H9 (cell line): ENCODE results near the gene BTBD1. TPM values are rescaled to one million over a fixed set of nuclear protein-coding genes. Genes with fewer than 3 reads are reported as not detected.
"Not testable (repeated sequence)": the region's sequence is repeated elsewhere in the genome, so short reads cannot be mapped to it uniquely, and the experiment has no call there.

Experiments
- DNase-seq: peaks from one replicate; pipeline ENCODE4 v3.0.0-alpha.2; 2017
- H2AFZ ChIP-seq: one replicate; pipeline ENCODE4 v1.6.1; 2013; ENCODE audit warnings: mild to moderate bottlenecking, low read length, control low read depth, moderate library complexity
- H2AK5ac ChIP-seq: 2 replicates; pipeline ENCODE4 v1.6.1; 2013; ENCODE audit warnings: low read length, control low read depth, mixed read lengths; ENCODE audit not compliant: insufficient read length
- H2BK120ac ChIP-seq: one replicate; pipeline ENCODE4 v1.6.1; 2013; ENCODE audit warnings: low read depth, mild to moderate bottlenecking, low read length, control low read depth, inconsistent platforms; ENCODE audit not compliant: poor library complexity, severe bottlenecking
- H2BK12ac ChIP-seq: 2 replicates; pipeline ENCODE4 v1.6.1; 2013; ENCODE audit warnings: low read length, control low read depth, mixed read lengths, low read depth; ENCODE audit not compliant: insufficient read length
- H2BK15ac ChIP-seq: 2 replicates; pipeline ENCODE4 v1.6.1; 2013; ENCODE audit warnings: low read depth, low read length, control low read depth
- H2BK20ac ChIP-seq: one replicate; pipeline ENCODE4 v1.6.1; 2013; ENCODE audit warnings: low read depth, mild to moderate bottlenecking, low read length, control low read depth, inconsistent platforms; ENCODE audit not compliant: poor library complexity, severe bottlenecking
- H2BK5ac ChIP-seq: 2 replicates; pipeline ENCODE4 v1.6.1; 2013; ENCODE audit warnings: low read length, control low read depth, mixed read lengths; ENCODE audit not compliant: insufficient read length
- H3K14ac ChIP-seq: 2 replicates; pipeline ENCODE4 v1.6.1; 2013; ENCODE audit warnings: low read length, control low read depth; ENCODE audit not compliant: insufficient read depth
- H3K18ac ChIP-seq: 2 replicates; pipeline ENCODE4 v1.6.1; 2013; ENCODE audit warnings: low read depth, mild to moderate bottlenecking, mixed read lengths, low read length, control low read depth; ENCODE audit not compliant: insufficient read length
- H3K23ac ChIP-seq: 2 replicates; pipeline ENCODE4 v1.6.1; 2013; ENCODE audit warnings: low read length, control low read depth, mixed read lengths, low read depth; ENCODE audit not compliant: insufficient read length
- H3K23me2 ChIP-seq: 2 replicates; pipeline ENCODE4 v1.6.1; 2013; ENCODE audit warnings: low read depth, mild to moderate bottlenecking, mixed read lengths, low read length, control low read depth; ENCODE audit not compliant: insufficient read length, poor library complexity, severe bottlenecking
- H3K27ac ChIP-seq: 2 replicates; pipeline ENCODE4 v1.5.1; 2013; ENCODE audit warnings: low read length, control low read depth, mixed read lengths, low read depth; ENCODE audit not compliant: insufficient read length
- H3K27me3 ChIP-seq: 2 replicates; pipeline ENCODE4 v1.6.1; 2013; ENCODE audit warnings: low read length, control low read depth, inconsistent platforms; ENCODE audit not compliant: insufficient read depth
- H3K4ac ChIP-seq: 2 replicates; pipeline ENCODE4 v1.6.1; 2013; ENCODE audit warnings: low read depth, mild to moderate bottlenecking, control low read depth, inconsistent platforms, low read length, moderate library complexity
- H3K4me1 ChIP-seq: 2 replicates; pipeline ENCODE4 v1.6.1; 2013; ENCODE audit warnings: low read length, control low read depth, inconsistent platforms; ENCODE audit not compliant: insufficient read depth
- H3K4me2 ChIP-seq: 2 replicates; pipeline ENCODE4 v1.6.1; 2013; ENCODE audit warnings: low read length, control low read depth, mixed read lengths; ENCODE audit not compliant: insufficient read length, insufficient read depth
- H3K56ac ChIP-seq: 2 replicates; pipeline ENCODE4 v1.6.1; 2013; ENCODE audit warnings: low read depth, mild to moderate bottlenecking, mixed read lengths, low read length, control low read depth; ENCODE audit not compliant: insufficient read length
- H3K79me1 ChIP-seq: 2 replicates; pipeline ENCODE4 v1.6.1; 2013; ENCODE audit warnings: low read depth, mild to moderate bottlenecking, moderate library complexity, low read length, control low read depth, inconsistent platforms; ENCODE audit not compliant: insufficient read depth, poor library complexity, severe bottlenecking
- H3K79me2 ChIP-seq: 2 replicates; pipeline ENCODE4 v1.6.1; 2013; ENCODE audit warnings: low read length, control low read depth, inconsistent platforms; ENCODE audit not compliant: insufficient read depth
- H3K9ac ChIP-seq: 2 replicates; pipeline ENCODE4 v1.6.1; 2013; ENCODE audit warnings: low read length, control low read depth, mixed read lengths; ENCODE audit not compliant: insufficient read length; ENCODE audit errors: extremely low read depth
- H3K9me3 ChIP-seq: one replicate; pipeline ENCODE4 v1.6.1; 2013; ENCODE audit warnings: low read depth, low read length, inconsistent platforms; ENCODE audit not compliant: control insufficient read depth
- H3T11ph ChIP-seq: one replicate; pipeline ENCODE4 v1.6.1; 2013; ENCODE audit warnings: mild to moderate bottlenecking, low read length, control low read depth, inconsistent platforms
- H4K20me1 ChIP-seq: one replicate; pipeline ENCODE4 v1.6.1; 2013; ENCODE audit not compliant: control insufficient read depth, insufficient read length, insufficient read depth
- H4K5ac ChIP-seq: 2 replicates; pipeline ENCODE4 v1.6.1; 2013; ENCODE audit warnings: low read depth, mild to moderate bottlenecking, mixed read lengths, low read length, control low read depth; ENCODE audit not compliant: insufficient read length
- H4K8ac ChIP-seq: replicated peaks from 2 replicates; pipeline ENCODE4 v1.6.1; 2013; ENCODE audit warnings: low read length, control low read depth, mixed read lengths, low read depth; ENCODE audit not compliant: insufficient read length
- H4K91ac ChIP-seq: 2 replicates; pipeline ENCODE4 v1.6.1; 2013; ENCODE audit warnings: low read depth, mild to moderate bottlenecking, moderate library complexity, mixed read lengths, low read length, control low read depth; ENCODE audit not compliant: insufficient read length
- H3K27ac Mint-ChIP-seq, 3 experiments: 2 replicates in 2 of 3; 3 replicates in 1 of 3; pipeline ENCODE4 v1.8.0; 2020 to 2021; ENCODE audit warnings: mixed read lengths in 3 of 3, mild to moderate bottlenecking in 1 of 3, moderate library complexity in 1 of 3
- H3K27me3 Mint-ChIP-seq: 2 replicates; pipeline ENCODE4 v1.8.0; 2021; ENCODE audit warnings: low read depth, mild to moderate bottlenecking, moderate library complexity, mixed read lengths
- H3K36me3 Mint-ChIP-seq, 3 experiments: 2 replicates in 2 of 3; 3 replicates in 1 of 3; pipeline ENCODE4 v1.8.0; 2020 to 2021; ENCODE audit warnings: low read depth in 3 of 3, mixed read lengths in 3 of 3; ENCODE audit not compliant: insufficient read depth in 1 of 3
- H3K4me1 Mint-ChIP-seq, 2 experiments: 2 replicates each; pipeline ENCODE4 v1.8.0; 2020; ENCODE audit warnings: mixed read lengths in 2 of 2
- H3K4me3 Mint-ChIP-seq, 2 experiments: 2 replicates in 1 of 2; 3 replicates in 1 of 2; pipeline ENCODE4 v1.8.0; 2020 to 2021; ENCODE audit warnings: mild to moderate bottlenecking in 2 of 2, mixed read lengths in 2 of 2, moderate library complexity in 1 of 2
- H3K9me3 Mint-ChIP-seq, 2 experiments: 2 replicates in 1 of 2; 3 replicates in 1 of 2; pipeline ENCODE4 v1.8.0; 2020; ENCODE audit warnings: mild to moderate bottlenecking in 2 of 2, mixed read lengths in 2 of 2, moderate library complexity in 1 of 2
- WGBS: extraction: QIAGEN DNeasy Blood & Tissue Kit; methylation state at CpG from one replicate; pipeline ENCODE4 v1.1.7; 2013; ENCODE audit warnings: missing lambda C conversion rate, low lambda C conversion rate, mixed read lengths; ENCODE audit not compliant: insufficient read length; ENCODE audit errors: extremely low coverage; 5-methylcytosine and 5-hydroxymethylcytosine counted together
- total RNA-seq: library from RNA; stranded (reverse); gene quantifications from 2 replicates; pipeline ENCODE4 v1.2.1, GENCODE V29; 2021
- TF ChIP-seq, protein P1 (sequence below): fragments of 200-600 bp; sonication (generic); conservative IDR thresholded peaks from 3 replicates; pipeline ENCODE4 v1.8.0; 2021; ENCODE audit warnings: antibody characterized with exemption, mild to moderate bottlenecking

Gene BTBD1
- total RNA-seq, 1 experiment from 2014 or later: 43.3 TPM

DNA sequence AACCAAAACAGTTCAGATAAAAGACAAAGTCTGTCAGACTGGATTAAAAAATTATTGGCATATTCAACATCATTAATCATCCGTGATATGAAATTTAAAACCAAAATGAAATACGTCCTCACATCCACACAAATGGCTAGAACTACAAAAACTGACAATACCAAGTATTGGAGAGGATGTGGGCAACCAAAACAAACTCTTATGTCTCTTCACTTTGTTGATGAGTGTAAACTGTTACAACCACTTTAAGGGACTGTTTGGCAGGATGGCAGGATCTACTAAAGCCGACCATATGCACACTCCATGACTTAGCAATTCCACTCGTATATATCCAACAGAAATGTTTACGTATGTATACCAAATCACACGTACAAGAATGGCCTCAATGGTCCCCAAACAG lies 30.8 kb downstream of the BTBD1 start:
- H2BK12ac ChIP-seq: no peak overlapping the region
- H2BK20ac ChIP-seq: no peak overlapping the region
- H3K9ac ChIP-seq: no peak overlapping the region
- H3K27ac ChIP-seq: no peak overlapping the region
- H3K9me3 Mint-ChIP-seq: peaks cover 0 to 3% of the 10 kb centered on the region in 2 experiments; a peak in 1 of 5 replicates
- H3K4me3 Mint-ChIP-seq: no peak overlapping the region
- no peak overlapping the region for H4K91ac ChIP-seq
- H3K36me3 Mint-ChIP-seq: peaks cover 39 to 55% (median 54%) of the 10 kb centered on the region in 3 experiments
- H2AFZ ChIP-seq: no peak overlapping the region
- no peaks in the 10 kb centered on the region for H3K9me3 ChIP-seq
- H3K79me1 ChIP-seq: peaks cover 5% of the 10 kb centered on the region
- H3K4ac ChIP-seq: no peak overlapping the region
- H3T11ph ChIP-seq: no peak overlapping the region
- H3K18ac ChIP-seq: no peak overlapping the region
- H3K27ac Mint-ChIP-seq: no peak overlapping the region
- no peak overlapping the region for H3K23ac ChIP-seq
- no peak overlapping the region for H3K4me2 ChIP-seq
- no peaks in the 10 kb centered on the region for H3K4me1 ChIP-seq
- WGBS: no CpG with 5 or more reads among the region's 6 CpGs
- H3K4me1 Mint-ChIP-seq: no peaks in the 10 kb centered on the region
- TF ChIP-seq, protein P1, sequence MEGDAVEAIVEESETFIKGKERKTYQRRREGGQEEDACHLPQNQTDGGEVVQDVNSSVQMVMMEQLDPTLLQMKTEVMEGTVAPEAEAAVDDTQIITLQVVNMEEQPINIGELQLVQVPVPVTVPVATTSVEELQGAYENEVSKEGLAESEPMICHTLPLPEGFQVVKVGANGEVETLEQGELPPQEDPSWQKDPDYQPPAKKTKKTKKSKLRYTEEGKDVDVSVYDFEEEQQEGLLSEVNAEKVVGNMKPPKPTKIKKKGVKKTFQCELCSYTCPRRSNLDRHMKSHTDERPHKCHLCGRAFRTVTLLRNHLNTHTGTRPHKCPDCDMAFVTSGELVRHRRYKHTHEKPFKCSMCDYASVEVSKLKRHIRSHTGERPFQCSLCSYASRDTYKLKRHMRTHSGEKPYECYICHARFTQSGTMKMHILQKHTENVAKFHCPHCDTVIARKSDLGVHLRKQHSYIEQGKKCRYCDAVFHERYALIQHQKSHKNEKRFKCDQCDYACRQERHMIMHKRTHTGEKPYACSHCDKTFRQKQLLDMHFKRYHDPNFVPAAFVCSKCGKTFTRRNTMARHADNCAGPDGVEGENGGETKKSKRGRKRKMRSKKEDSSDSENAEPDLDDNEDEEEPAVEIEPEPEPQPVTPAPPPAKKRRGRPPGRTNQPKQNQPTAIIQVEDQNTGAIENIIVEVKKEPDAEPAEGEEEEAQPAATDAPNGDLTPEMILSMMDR: no peak
- peaks cover 4% of the 10 kb centered on the region; the same call in 1 of the 2 replicates for H3K79me2 ChIP-seq
- no peak overlapping the region for H2BK5ac ChIP-seq
- no peak overlapping the region for H2BK120ac ChIP-seq
- H4K5ac ChIP-seq: no peak overlapping the region
- H3K23me2 ChIP-seq: no peaks in the 10 kb centered on the region
- no peak overlapping the region for H4K8ac ChIP-seq
- H4K20me1 ChIP-seq: no peaks in the 10 kb centered on the region
- no peaks in the 10 kb centered on the region for H3K27me3 Mint-ChIP-seq
- H3K14ac ChIP-seq: no peak overlapping the region
- no peak overlapping the region for H3K56ac ChIP-seq
- no peaks in the 10 kb centered on the region for H3K27me3 ChIP-seq
- no peak overlapping the region for H2AK5ac ChIP-seq
- no peak overlapping the region for H2BK15ac ChIP-seq
- no peak for DNase-seq

DNA sequence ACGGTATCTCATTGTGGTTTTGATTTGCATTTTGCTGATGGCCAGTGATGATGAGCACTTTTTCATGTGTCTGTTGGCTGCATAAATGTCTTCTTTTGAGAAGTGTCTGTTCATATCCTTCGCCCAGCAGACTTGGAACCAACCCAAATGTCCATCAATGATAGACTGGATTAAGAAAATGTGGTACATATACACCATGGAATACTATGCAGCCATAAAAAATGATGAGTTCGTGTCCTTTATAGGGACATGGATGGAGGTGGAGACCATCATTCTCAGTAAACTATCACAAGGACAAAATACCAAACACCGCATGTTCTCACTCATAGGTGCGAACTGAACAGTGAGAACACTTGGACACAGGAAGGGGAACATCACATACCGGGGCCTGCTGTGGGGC lies 35.8 kb downstream of the BTBD1 start:
- H3K27me3 Mint-ChIP-seq, H3K18ac ChIP-seq, H3T11ph ChIP-seq, H3K27ac Mint-ChIP-seq, H2AK5ac ChIP-seq, H3K27ac ChIP-seq, H3K9ac ChIP-seq, H3K23ac ChIP-seq, H3K27me3 ChIP-seq, H2AFZ ChIP-seq, H3K4ac ChIP-seq, H4K91ac ChIP-seq, H2BK15ac ChIP-seq, H3K23me2 ChIP-seq, H3K4me2 ChIP-seq, H3K9me3 Mint-ChIP-seq, H4K5ac ChIP-seq, H3K79me2 ChIP-seq, H3K4me3 Mint-ChIP-seq, H3K56ac ChIP-seq, H3K4me1 Mint-ChIP-seq, H3K79me1 ChIP-seq, H3K14ac ChIP-seq, DNase-seq, H2BK120ac ChIP-seq, H2BK20ac ChIP-seq, H2BK12ac ChIP-seq, H4K20me1 ChIP-seq, H2BK5ac ChIP-seq, H3K4me1 ChIP-seq, H3K9me3 ChIP-seq, H4K8ac ChIP-seq: not testable (repeated sequence)
- no CpG with 5 or more reads among the region's 6 CpGs for WGBS
- peaks cover 39 to 61% (median 56%) of the 10 kb centered on the region in 3 experiments for H3K36me3 Mint-ChIP-seq
